Heart left ventricle (tissue), 13 donors: ENCODE results near the gene DCAF6.

Source experiments
- CTCF ChIP-seq, 12 donors: fragments of 200-600 bp; sonication (generic) in 4 of 12; IDR thresholded peaks; one replicate each; pipeline versions ENCODE4 v1.5.0 to v1.8.0; 2018 to 2022; ENCODE audit warnings: antibody characterized with exemption in 12 of 12, mild to moderate bottlenecking in 5 of 12
- POLR2A ChIP-seq, 2 donors: fragments of 450-650 bp; IDR thresholded peaks; one replicate each; pipeline ENCODE4 v1.6.1; 2017; ENCODE audit warnings: antibody characterized with exemption in 2 of 2, mild to moderate bottlenecking in 2 of 2, moderate library complexity in 2 of 2
- donor health status: ischemic (EF 13 %, LVEDD 7.1; RV severe dilation, severe dysfunction).
- donor health status: DM: no; HTN: yes; CAD: no.
- donor health status: DM: no; HTN: no; CAD: no.
- donor health status: ischemic (EF 25% LVEDD 6.9; RV normal size, moderate dysfunction).
- donor health status: ischemic (EF 25% LVEDD 5.7; RV mildly dilated, moderate dysfunction).
- donor health status: ischemic (EF 35%, LVEDD 5.7; RV mildly dilated, moderate dysfunction).
- donor health status: nonischemic (EF 11% LVEDD 7.7; RV severe dilation, severe dysfunction).
- donor health status: DM: yes; HTN: yes; CAD: no.
- donor health status: PGD.
- donor health status: ischemic (EF 29% LVEDD 5.4; RV normal size, mild dysfunction).
- donor health status: nonischemic (EF 23%, LVEDD 6.1; RV moderate dilation, normal function).

- TF ChIP-seq POLR2A (IDR thresholded peaks at IDR 0.05) (no peak), CTCF (IDR thresholded peaks at IDR 0.05) (no peak)
Observed at GRCh38 chr1:167904652-167905130, 31.8 kb upstream of the DCAF6 start.
